CD4-positive, alpha-beta T cell treated with Interleukin-6 at 100 ng/mL for 8 hours (primary cell): ENCODE results near the gene STARD13.

Experiments
- DNase-seq: peaks from one replicate; pipeline ENCODE4 v3.0.0-alpha.2; 2020; ENCODE audit warnings: mixed read lengths, low spot score

Gene STARD13

DNA sequence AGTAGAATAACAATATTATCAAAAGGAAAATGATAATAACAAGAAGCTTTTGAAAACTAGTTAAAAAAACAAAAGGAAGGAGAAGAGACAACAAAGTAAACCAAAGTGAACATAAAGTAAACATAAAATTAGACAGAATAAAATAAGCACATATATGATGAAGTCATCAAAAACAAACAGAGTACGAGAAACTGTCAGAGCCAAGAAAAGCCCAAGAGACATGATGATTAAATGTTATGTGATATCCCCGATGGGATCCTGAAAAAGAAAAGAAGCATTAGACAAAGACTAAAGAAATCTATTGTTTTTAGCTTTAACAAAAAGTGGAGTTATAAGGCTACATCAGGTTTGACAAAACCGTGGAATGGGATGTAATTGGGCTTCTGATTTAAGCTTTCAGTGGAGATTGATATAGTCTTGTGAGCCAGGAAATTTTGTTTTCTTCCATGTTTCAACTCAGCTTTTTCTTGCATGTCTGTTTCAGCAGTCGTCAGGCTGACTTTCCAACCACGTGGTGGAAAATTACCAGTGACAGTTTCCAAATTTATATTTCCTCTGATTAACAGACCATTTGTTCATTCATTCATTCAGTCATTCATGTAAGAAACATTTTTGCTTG lies 204.5 kb downstream of the STARD13 start:
- no peak for DNase-seq

DNA sequence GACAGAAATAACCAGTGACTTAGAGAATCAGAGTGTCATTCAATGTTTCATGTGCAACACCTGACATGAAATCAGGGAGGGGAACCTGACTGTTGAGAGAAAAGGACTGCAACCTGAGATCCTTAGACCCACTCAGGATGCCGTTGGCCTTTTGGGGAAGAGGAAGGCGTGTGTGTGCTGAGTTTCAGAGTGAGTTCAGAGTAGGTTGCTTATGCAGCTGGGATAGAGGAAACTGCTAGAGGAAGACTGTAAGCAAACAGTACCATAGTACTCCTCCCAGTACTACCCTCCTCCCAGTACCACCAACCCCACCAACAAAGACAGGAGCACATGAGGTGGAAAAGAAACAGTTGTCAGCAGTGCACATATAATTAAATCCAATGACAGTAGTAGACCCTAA lies 205.6 kb downstream of the STARD13 start:
- no peak for DNase-seq

DNA sequence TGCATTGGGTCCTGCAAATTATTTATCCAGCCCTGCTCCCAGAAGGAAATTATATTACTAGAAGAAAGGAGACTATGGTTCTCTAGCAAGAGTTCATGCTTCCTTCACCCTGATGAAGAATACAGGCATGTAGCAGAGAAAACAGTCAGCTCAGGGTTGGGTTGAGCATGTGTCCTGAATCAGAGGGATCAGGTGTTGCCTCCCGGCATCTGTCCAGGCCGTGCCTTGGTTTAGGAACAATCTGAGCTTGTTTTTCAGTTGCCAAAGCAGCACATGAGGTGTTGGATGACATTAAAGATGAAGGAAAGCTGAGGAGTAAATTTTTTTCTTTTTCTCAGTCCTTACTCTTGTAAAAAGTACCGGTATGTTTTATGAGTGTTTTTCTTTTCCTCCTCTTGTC lies 207.3 kb downstream of the STARD13 start:
- no peak for DNase-seq

DNA sequence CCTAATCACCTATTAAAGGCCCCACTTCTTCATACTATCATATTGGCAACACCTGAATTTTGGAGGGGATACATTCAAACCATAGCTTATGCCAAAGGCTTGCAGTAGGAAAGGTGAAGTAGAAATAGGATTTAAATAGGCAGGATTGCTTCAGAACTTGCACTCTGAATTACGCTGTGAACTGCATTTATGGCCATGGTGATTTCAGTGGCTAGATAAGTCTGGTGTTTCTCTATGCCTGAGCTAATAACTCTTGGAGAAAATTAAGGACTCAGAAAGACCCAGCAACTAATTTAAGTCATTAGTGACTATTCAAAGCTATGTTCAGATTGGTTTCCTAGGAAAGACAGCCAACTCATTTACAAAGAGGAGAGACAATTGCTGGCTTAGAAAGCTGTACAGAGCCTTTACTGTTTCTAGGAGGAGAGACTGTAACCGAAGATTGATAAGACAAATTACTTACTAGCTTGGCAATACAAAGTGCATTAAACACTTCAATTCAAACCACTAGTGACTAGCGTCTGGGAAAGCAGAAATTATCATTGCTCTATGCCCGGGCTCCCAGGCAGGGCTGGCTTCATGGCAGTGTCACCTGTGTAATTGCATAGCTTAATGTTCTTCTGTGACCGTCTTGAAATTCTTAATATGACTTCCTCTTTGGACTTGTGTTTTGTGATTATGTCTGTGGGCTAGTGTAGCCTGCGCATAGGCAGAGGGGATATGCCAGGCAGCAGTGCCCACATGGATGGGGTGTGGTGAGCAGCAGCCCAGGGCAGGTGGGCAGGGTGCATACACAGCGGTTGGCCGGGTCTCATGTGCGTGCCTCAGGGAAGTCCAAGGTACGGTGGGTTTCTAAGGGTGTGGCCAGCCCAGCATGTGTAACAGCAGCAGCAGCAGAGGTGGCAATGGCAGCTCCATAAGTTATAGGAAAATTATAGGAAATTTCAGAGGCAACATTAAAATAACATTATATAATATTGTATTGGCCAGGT lies 209.3 kb downstream of the STARD13 start:
- DNase-seq, result no peak

DNA sequence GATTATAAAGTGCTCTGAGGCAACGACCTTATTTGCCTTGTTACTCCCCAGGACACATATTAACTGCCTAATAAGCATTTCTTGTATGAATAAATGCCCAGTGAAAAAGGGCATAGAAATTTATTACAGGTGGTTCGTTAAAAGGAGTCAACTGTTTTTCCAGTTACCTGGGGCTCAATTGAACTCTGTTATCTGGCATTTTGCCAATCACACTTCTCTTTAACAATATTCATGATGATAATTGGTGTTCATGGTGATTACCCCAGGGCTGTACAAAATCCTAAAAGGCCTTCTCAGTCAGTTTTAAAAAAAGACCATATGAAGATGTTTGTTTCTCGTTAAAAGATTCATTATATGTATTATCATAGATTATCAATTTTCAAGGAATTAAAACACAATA lies 212.2 kb downstream of the STARD13 start:
- DNase-seq, result no peak

DNA sequence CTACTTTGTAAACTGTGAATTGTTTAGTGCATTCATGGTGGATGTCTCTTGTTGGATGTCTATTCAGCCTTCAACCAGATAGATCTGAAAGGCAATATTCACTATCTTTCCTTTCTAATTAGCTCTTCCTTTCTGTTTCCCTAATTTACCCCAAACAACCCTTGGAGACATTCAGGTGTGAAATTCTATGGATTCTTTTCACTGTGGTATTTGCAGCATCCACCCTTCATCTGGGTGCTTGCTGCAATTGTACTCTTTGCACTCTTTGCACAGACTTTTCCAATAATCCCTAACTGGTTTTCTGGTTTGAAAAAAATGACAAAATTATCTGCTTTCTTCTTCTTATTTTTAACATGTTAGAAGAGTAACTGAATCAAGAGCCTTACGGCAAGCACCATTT lies 212.8 kb downstream of the STARD13 start:
- no peak for DNase-seq

DNA sequence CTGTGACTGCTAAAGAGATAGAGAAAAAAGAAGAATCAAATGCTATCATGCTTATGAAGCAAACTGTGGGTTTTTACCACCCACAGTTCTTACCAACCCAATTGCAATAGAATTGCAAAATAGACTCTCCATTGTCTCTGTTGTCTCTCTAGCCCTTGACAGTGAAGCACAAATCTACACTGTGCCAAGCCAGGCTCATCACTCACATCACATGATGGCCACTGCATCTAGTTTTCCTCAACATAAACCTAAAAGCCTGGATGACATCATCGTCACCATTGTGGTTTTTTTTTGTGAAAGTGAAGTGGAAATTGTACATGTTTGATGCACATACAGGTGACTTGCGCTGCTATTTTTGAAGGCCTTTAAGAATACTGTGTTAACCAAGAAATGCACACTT lies 213.3 kb downstream of the STARD13 start:
- no peak for DNase-seq

DNA sequence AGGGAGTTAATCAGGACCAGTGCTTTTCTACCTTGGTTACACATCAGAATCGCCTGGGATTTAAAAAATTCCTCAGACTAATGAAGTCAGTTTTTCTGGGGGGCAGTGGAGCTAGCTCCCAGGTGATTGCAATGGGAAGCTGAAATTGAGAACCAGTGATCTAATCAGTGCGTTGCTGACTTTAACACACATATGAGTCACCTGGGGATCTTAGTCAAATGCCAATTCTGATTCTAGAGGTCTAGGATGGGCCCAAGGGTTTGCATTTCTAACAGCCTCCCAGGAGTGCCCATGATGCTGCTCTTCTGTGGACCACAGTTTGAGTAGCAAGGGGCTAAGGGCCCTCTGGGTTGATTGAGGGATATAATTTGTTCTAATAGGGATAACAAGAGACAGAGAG lies 214.8 kb downstream of the STARD13 start:
- no peak for DNase-seq

DNA sequence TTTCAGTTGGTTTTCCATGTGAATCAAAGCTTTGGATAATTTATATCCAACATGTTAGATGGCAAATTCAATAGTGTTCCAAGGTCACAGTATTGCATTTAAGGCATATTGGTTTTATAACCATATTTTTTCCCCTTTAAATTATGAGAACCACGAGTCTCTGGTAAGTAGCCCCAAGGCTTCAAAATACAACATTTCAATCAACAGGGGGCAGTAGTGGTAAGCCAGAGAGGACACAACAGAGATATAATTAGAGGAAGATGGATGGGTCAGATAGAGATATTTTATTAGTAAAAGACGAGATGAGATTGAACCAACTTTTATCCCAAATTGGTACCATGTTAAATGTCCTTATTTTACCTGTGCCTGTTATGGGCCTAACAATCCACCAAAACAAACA lies 216.2 kb downstream of the STARD13 start:
- DNase-seq, result no peak

DNA sequence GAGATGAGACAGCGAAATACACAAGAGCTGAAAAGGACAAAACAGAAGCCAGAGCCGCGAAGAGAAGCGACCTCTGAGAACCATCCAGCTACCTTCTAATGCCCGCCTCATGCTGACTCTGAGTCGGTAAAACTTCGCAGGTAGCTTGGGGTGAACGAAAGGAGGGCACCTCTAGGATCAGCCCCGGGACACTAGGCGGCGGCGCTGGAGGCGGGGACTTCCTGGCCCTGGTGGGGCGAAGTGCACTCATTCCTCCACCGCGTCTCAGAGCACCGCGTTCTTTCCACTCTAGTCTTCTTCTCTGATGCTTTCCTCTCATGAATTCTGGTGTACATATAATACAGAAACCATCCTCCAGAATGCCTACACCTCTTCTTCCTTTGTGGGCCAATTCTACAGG lies 219.2 kb downstream of the STARD13 start:
- DNase-seq, result no peak

DNA sequence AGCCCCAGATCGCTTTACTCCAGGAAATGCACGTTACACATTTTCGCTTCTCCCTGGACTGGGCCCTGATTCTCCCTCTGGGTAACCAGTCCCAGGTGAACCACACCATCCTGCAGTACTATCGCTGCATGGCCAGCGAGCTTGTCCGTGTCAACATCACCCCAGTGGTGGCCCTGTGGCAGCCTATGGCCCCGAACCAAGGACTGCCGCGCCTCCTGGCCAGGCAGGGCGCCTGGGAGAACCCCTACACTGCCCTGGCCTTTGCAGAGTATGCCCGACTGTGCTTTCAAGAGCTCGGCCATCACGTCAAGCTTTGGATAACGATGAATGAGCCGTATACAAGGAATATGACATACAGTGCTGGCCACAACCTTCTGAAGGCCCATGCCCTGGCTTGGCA lies 224.7 kb downstream of the STARD13 start:
- DNase-seq, result no peak

DNA sequence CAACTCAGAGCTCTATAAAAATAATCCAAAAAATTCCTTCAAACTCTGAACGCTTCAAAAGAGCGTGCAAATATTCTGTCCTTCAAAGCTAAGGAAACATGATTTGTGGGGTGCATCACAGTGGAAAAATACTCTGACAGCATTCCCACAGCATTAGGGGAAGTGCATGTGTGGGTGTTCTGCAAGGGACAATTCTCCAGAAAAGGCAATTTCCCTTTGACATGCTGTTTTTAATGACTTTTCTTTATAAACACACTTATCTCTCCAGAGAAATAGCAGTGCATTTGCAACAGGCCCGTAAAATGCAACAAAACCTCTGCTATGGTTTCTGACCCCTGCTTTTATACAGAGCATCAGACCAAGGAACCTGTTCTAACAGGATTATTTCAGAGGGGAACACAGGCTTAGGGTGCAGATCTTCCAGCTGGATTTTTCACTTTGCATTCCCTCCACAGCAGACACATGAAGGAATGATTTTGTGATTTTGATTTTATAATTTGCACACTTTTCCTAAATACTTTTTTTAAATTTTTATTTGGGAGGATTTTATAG lies 226.7 kb downstream of the STARD13 start:
- DNase-seq, result no peak

DNA sequence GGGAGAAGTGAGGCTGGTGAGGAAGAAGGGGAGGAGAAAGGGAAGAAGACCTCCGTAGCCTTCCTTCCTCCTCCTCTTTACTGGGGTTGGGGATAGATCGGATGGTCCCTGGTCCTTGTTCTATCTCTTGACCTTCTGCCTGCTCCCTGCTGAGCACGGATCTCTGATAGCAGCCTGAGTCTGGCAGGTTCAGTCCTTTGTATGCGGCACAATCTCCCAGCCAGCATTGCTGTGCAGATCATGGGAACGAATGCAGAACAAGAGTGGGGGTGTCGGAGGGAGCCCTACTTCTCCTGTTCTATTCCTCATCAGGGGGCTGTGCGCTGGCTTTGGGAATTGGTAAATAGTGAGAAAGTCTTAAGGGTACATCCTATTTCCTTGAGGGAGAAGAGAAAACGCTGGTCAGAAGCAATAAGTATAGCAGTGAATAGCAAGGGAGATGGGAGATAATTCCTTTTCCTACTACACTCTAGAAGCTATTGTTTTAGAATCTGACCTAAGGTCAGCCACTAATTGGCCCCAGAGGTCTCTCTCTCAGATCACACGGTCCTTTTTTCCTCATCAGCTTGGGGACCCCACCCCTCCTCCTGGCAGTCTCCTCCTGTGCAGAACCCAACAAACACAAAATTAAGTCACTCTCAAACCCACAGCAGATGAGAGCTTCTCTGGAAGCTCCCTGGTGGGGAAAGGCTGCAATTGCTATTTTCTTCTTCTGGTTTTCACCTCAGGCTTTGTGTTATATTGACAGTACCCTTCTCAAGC lies 228.4 kb downstream of the STARD13 start:
- no peak for DNase-seq

DNA sequence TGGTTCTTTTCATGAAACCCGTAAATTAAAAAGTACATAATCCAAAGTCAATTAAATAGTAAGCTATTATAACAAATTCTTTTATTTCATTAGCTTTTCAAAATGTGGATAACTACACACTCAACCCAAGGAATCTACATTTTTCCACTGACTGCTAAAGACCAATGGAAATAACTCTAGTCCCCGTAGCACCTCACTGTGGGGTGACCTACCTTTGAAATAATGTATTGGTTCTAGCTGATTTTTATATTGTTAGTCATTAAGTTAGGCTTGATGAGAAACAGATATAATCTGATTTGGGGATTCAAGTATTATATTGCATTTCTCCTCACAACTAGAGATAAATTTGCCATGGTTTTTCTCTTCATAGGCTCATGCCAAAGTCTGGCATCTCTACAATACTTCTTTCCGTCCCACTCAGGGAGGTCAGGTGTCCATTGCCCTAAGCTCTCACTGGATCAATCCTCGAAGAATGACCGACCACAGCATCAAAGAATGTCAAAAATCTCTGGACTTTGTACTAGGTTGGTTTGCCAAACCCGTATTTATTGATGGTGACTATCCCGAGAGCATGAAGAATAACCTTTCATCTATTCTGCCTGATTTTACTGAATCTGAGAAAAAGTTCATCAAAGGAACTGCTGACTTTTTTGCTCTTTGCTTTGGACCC lies 232.0 kb downstream of the STARD13 start:
- DNase-seq, result no peak
